Vagina (tissue), 2 donors: ENCODE data around the gene TNNT2.

Experiments
- POLR2A ChIP-seq, 2 donors: fragments of 450-650 bp; IDR thresholded peaks; one replicate each; pipeline ENCODE4 v1.6.1; 2017; ENCODE audit warnings: antibody characterized with exemption in 2 of 2, mild to moderate bottlenecking in 2 of 2, moderate library complexity in 2 of 2
- POLR2AphosphoS5 ChIP-seq, 2 donors: sonication (generic); formaldehyde crosslinking; IDR thresholded peaks; one replicate each; pipeline ENCODE4 v1.9.0; 2017; ENCODE audit warnings: antibody characterized with exemption in 2 of 2, mild to moderate bottlenecking in 2 of 2, low read depth in 1 of 2; ENCODE audit not compliant: insufficient read depth in 1 of 2
- TF ChIP-seq, protein P1 (sequence below), 3 experiments: fragments of 450-650 bp in 2 of 3; fragments of 200-600 bp in 1 of 3; sonication (generic) in 1 of 3; IDR thresholded peaks; one replicate each; pipeline ENCODE4 v1.5.1; 2017 to 2019; ENCODE audit warnings: antibody characterized with exemption in 3 of 3, mild to moderate bottlenecking in 2 of 3, moderate library complexity in 2 of 3

- TF ChIP-seq, protein P1, sequence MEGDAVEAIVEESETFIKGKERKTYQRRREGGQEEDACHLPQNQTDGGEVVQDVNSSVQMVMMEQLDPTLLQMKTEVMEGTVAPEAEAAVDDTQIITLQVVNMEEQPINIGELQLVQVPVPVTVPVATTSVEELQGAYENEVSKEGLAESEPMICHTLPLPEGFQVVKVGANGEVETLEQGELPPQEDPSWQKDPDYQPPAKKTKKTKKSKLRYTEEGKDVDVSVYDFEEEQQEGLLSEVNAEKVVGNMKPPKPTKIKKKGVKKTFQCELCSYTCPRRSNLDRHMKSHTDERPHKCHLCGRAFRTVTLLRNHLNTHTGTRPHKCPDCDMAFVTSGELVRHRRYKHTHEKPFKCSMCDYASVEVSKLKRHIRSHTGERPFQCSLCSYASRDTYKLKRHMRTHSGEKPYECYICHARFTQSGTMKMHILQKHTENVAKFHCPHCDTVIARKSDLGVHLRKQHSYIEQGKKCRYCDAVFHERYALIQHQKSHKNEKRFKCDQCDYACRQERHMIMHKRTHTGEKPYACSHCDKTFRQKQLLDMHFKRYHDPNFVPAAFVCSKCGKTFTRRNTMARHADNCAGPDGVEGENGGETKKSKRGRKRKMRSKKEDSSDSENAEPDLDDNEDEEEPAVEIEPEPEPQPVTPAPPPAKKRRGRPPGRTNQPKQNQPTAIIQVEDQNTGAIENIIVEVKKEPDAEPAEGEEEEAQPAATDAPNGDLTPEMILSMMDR (IDR thresholded peaks at IDR 0.05) = no peak
- TF ChIP-seq POLR2AphosphoS5 (IDR thresholded peaks at IDR 0.05; ENCODE audit: insufficient read depth in 1 of 2, low read depth in 1 of 2) (no peak), POLR2A (IDR thresholded peaks at IDR 0.05) (no peak)
These were observed 19.7 kb downstream of the TNNT2 start for GRCh38 chr1:201357636-201358348.
